Measurements from ENCODE around the gene PIP5K1C. TPM values are rescaled to one million over a fixed set of nuclear protein-coding genes. Genes with fewer than 3 reads are reported as not detected.
"Not testable (repeated sequence)": the region's sequence is repeated elsewhere in the genome, so short reads cannot be mapped to it uniquely, and the experiment has no call there.

PIP5K1C gene
- polyA plus RNA-seq, 1 donor from 2014 or later: 7.1 TPM

DNA sequence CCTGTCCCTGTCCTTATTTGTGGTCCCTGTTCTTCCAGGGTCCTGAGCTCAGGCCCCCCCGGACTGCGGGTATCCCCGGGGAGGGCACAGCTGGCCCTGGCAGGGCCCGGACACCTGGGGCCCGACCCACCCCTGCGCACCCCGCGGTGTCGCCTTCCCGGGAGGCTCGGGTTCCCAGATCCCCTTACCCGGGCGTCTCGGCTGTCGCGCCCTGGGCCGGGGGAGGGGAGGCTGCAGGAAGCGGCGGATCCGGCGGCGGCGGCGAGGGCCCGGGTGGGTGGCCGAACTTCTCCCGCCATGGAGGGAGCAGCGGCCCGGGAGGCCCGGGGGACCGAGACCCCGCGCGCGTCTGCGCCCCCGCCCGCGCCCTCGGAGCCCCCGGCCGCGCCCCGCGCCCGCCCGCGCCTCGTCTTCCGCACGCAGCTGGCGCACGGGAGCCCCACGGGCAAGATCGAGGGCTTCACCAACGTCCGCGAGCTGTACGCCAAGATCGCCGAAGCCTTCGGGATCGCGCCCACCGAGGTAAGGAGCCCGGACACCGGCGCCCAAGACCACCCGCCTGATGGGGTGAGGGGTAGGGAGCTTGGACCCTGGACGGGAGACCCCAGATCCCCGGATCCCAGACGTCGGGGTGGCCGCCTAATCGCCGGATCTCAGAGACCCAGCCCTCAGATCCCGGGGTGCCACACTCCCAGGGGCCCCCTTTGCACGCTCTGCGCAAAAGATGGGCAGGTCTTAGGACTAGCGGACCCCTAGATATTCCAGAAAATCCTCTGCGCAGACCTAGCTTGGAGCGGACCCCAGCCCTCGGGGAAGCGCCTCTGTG is 114.8 kb downstream of the PIP5K1C start, which contains the start of gene GIPC3:
TSS of gene GIPC3 (plus strand) at position 178 of the 826 bp plus-strand sequence. CDS start at position 298, 120 bp downstream.
- H4K20me1 ChIP-seq (ENCODE audit: insufficient read depth): no peaks in the 10 kb centered on the region
- TF ChIP-seq RAD21 (conservative IDR thresholded peaks at IDR 0.05): no peak
- no peak for TF ChIP-seq EP300 (conservative IDR thresholded peaks at IDR 0.05; ENCODE audit: poor library complexity, severe bottlenecking)
- TF ChIP-seq TAF1 (IDR thresholded peaks at IDR 0.05; ENCODE audit: low read depth): no peak
- TF ChIP-seq POLR2AphosphoS5 (IDR thresholded peaks at IDR 0.05): no peak
- TF ChIP-seq, protein P1, sequence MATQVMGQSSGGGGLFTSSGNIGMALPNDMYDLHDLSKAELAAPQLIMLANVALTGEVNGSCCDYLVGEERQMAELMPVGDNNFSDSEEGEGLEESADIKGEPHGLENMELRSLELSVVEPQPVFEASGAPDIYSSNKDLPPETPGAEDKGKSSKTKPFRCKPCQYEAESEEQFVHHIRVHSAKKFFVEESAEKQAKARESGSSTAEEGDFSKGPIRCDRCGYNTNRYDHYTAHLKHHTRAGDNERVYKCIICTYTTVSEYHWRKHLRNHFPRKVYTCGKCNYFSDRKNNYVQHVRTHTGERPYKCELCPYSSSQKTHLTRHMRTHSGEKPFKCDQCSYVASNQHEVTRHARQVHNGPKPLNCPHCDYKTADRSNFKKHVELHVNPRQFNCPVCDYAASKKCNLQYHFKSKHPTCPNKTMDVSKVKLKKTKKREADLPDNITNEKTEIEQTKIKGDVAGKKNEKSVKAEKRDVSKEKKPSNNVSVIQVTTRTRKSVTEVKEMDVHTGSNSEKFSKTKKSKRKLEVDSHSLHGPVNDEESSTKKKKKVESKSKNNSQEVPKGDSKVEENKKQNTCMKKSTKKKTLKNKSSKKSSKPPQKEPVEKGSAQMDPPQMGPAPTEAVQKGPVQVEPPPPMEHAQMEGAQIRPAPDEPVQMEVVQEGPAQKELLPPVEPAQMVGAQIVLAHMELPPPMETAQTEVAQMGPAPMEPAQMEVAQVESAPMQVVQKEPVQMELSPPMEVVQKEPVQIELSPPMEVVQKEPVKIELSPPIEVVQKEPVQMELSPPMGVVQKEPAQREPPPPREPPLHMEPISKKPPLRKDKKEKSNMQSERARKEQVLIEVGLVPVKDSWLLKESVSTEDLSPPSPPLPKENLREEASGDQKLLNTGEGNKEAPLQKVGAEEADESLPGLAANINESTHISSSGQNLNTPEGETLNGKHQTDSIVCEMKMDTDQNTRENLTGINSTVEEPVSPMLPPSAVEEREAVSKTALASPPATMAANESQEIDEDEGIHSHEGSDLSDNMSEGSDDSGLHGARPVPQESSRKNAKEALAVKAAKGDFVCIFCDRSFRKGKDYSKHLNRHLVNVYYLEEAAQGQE (IDR thresholded peaks at IDR 0.05; ENCODE audit: borderline replicate concordance): no peak
- no peak for TF ChIP-seq SMC3 (conservative IDR thresholded peaks at IDR 0.05; ENCODE audit: poor library complexity)
- no peak for TF ChIP-seq EZH2 (IDR thresholded peaks at IDR 0.05; ENCODE audit: borderline replicate concordance, insufficient read depth, low read length, poor library complexity, severe bottlenecking)
- TF ChIP-seq, protein P2, sequence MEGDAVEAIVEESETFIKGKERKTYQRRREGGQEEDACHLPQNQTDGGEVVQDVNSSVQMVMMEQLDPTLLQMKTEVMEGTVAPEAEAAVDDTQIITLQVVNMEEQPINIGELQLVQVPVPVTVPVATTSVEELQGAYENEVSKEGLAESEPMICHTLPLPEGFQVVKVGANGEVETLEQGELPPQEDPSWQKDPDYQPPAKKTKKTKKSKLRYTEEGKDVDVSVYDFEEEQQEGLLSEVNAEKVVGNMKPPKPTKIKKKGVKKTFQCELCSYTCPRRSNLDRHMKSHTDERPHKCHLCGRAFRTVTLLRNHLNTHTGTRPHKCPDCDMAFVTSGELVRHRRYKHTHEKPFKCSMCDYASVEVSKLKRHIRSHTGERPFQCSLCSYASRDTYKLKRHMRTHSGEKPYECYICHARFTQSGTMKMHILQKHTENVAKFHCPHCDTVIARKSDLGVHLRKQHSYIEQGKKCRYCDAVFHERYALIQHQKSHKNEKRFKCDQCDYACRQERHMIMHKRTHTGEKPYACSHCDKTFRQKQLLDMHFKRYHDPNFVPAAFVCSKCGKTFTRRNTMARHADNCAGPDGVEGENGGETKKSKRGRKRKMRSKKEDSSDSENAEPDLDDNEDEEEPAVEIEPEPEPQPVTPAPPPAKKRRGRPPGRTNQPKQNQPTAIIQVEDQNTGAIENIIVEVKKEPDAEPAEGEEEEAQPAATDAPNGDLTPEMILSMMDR (IDR thresholded peaks at IDR 0.05; ENCODE audit: poor library complexity, severe bottlenecking): no peak
- H3K9me3 ChIP-seq (ENCODE audit: low read length): no peaks in the 10 kb centered on the region
- H3K36me3 ChIP-seq (ENCODE audit: insufficient read depth, low read length): no peaks in the 10 kb centered on the region
- H3F3A ChIP-seq (ENCODE audit: insufficient read depth, low read length, poor library complexity, severe bottlenecking): no peaks in the 10 kb centered on the region
- no peaks in the 10 kb centered on the region for H3K9me2 ChIP-seq (ENCODE audit: insufficient read depth, low read length)
- H3K27ac ChIP-seq (ENCODE audit: low read length): no peak within 1 kb of the TSS
- H3K9ac ChIP-seq (ENCODE audit: low read length): no peak within 1 kb of the TSS
- peaks cover 21% of the 10 kb centered on the region for H3K27me3 ChIP-seq (ENCODE audit: insufficient read depth, low read depth, low read length)
- H3K79me2 ChIP-seq (replicated peaks; ENCODE audit: insufficient read depth, low read length): no peaks in the 10 kb centered on the region
- no peak within 1 kb of the TSS for H3K4me2 ChIP-seq (ENCODE audit: low read length)
- H3K4me3 ChIP-seq (ENCODE audit: low read length): no peak within 1 kb of the TSS
- no peak within 1 kb of the TSS for H2AFZ ChIP-seq (ENCODE audit: low read depth, low read length)

DNA sequence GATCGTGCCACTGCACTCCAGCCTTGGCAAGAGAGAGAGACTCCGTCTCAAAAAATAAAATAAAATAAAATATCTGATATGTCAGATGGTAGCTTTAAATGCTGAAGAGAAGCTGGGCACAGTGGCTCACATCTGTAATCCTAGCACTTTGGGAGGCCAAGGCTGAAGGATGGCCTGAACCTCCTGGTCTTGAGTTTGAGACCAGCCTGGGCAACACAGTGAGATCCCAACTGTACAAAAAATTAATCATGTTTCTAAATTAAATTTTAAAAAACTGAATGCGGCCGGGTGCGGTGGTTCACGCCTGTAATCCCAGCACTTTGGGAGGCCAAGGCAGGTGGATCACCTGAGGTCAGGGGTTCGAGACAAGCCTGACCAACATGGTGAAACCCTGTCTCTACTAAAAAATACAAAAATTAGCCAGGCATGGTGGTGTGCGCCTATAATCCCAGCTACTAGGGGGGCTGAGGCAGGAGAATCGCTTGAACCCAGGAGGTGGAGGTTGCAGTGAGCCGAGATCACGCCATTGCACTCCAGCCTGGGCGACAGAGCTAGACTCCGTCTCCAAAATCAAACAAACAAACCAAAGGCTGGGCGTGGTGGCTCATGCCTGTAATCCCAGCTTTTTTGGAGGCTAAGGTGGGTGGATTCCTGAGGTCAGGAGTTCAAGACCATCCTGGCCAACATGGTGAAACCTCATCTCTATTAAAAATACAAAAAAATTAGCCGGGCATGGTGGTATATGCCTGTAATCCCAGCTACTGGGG is 116.0 kb downstream of the PIP5K1C start:
- peaks cover 21% of the 10 kb centered on the region for H3K27me3 ChIP-seq (ENCODE audit: insufficient read depth, low read depth, low read length)
- H3F3A ChIP-seq (ENCODE audit: insufficient read depth, low read length, poor library complexity, severe bottlenecking); H3K4me2 ChIP-seq (ENCODE audit: low read length); H3K4me3 ChIP-seq (ENCODE audit: low read length); H3K27ac ChIP-seq (ENCODE audit: low read length); H3K79me2 ChIP-seq (replicated peaks; ENCODE audit: insufficient read depth, low read length); H4K20me1 ChIP-seq (ENCODE audit: insufficient read depth); H3K9me2 ChIP-seq (ENCODE audit: insufficient read depth, low read length); H2AFZ ChIP-seq (ENCODE audit: low read depth, low read length); H3K36me3 ChIP-seq (ENCODE audit: insufficient read depth, low read length); H3K9me3 ChIP-seq (ENCODE audit: low read length); H3K9ac ChIP-seq (ENCODE audit: low read length): not testable (repeated sequence)

DNA sequence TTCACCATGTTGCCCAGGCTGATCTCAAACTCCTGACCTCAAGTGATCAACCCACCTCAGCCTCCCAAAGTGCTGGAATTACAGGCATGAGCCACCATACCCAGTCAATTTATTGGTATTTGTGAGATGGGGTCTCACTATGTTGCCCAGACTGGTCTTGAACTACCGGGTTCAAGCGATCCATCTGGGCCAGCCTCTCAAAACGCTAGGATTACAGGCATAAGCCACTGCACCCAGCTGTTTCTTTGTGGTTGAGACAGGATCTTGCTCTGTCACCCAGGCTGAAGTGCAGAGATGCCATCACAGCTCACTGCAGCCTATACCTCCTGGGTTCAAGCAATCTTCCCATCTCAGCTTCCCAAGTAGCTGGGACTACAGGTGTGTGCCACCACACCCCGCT is 118.5 kb downstream of the PIP5K1C start:
- not testable (repeated sequence) for H3K36me3 ChIP-seq (ENCODE audit: insufficient read depth, low read length); H3K9me3 ChIP-seq (ENCODE audit: low read length); H3F3A ChIP-seq (ENCODE audit: insufficient read depth, low read length, poor library complexity, severe bottlenecking); H3K4me2 ChIP-seq (ENCODE audit: low read length); H2AFZ ChIP-seq (ENCODE audit: low read depth, low read length); H4K20me1 ChIP-seq (ENCODE audit: insufficient read depth); H3K27ac ChIP-seq (ENCODE audit: low read length); H3K4me3 ChIP-seq (ENCODE audit: low read length); H3K9me2 ChIP-seq (ENCODE audit: insufficient read depth, low read length); H3K79me2 ChIP-seq (replicated peaks; ENCODE audit: insufficient read depth, low read length); H3K9ac ChIP-seq (ENCODE audit: low read length)
- H3K27me3 ChIP-seq (ENCODE audit: insufficient read depth, low read depth, low read length): peaks cover 19% of the 10 kb centered on the region
